HG03460 (cell line): ENCODE measurements around the gene EPS15.

ENCODE experiments used
- ATAC-seq: cut with Tn5 transposase; IDR thresholded peaks from one replicate; pipeline ENCODE4 v1.9.1; 2021; ENCODE audit not compliant: unreplicated experiment

Gene EPS15

GRCh38 chr1:51322417-51323101 is 196.5 kb downstream of the EPS15 start:
- ATAC-seq, result no peak

- ATAC-seq, result no peak
These were observed 197.2 kb downstream of the EPS15 start for GRCh38 chr1:51321924-51322280.

GRCh38 chr1:51320967-51321923 is 197.8 kb downstream of the EPS15 start:
- ATAC-seq, result no peak

- ATAC-seq, result no peak
These were observed 201.3 kb downstream of the EPS15 start for GRCh38 chr1:51317798-51318197.

- no peak for ATAC-seq
These were observed 202.3 kb downstream of the EPS15 start for GRCh38 chr1:51316846-51317120.

- ATAC-seq, result no peak
These were observed 202.8 kb downstream of the EPS15 start for GRCh38 chr1:51316113-51316845.

- ATAC-seq, result no peak
These were observed 204.1 kb downstream of the EPS15 start for GRCh38 chr1:51314974-51315373.

GRCh38 chr1:51313961-51314777 is 204.9 kb downstream of the EPS15 start:
- ATAC-seq, result no peak

- no peak for ATAC-seq
These were observed 205.7 kb downstream of the EPS15 start for GRCh38 chr1:51313268-51313852.

GRCh38 chr1:51312718-51313117 is 206.3 kb downstream of the EPS15 start:
- no peak for ATAC-seq

- no peak for ATAC-seq
These were observed 207.2 kb downstream of the EPS15 start for GRCh38 chr1:51311826-51312225.

GRCh38 chr1:51310871-51311613 is 208.0 kb downstream of the EPS15 start:
- no peak for ATAC-seq

GRCh38 chr1:51309291-51309690 is 209.8 kb downstream of the EPS15 start:
- no peak for ATAC-seq

GRCh38 chr1:51308636-51309035 is 210.4 kb downstream of the EPS15 start:
- ATAC-seq, result no peak

- no peak for ATAC-seq
These were observed 212.1 kb downstream of the EPS15 start for GRCh38 chr1:51306950-51307349.

- ATAC-seq, result no peak
These were observed 213.7 kb downstream of the EPS15 start for GRCh38 chr1:51305371-51305823.

GRCh38 chr1:51304360-51304759 is 214.7 kb downstream of the EPS15 start:
- ATAC-seq, result no peak
